COLO829 (cell line): ENCODE results near the gene ATXN10.
A peak's percentile ranks its signal among the peaks of the same experiment; 100 is the strongest.
"Not testable (repeated sequence)": the region's sequence is repeated elsewhere in the genome, so short reads cannot be mapped to it uniquely, and the experiment has no call there.

ENCODE experiments used
- DNase-seq: peaks from one replicate; pipeline ENCODE4 v3.0.0; 2012; ENCODE audit warnings: low spot score

The ATXN10 gene

GRCh38 chr22:45709060-45709739 is 37.6 kb downstream of the ATXN10 start:
- no peak for DNase-seq

GRCh38 chr22:45709866-45710265 is 38.2 kb downstream of the ATXN10 start:
- peak; percentile 22 for DNase-seq

- no peak for DNase-seq
Measured at GRCh38 chr22:45710469-45710868, 38.8 kb downstream of the ATXN10 start.

- not testable (repeated sequence) for DNase-seq
Measured at GRCh38 chr22:45714390-45714789, 42.8 kb downstream of the ATXN10 start.

- DNase-seq: peak; percentile 21
Measured at GRCh38 chr22:45717789-45718188, 46.2 kb downstream of the ATXN10 start.

GRCh38 chr22:45718391-45718790 is 46.8 kb downstream of the ATXN10 start:
- no peak for DNase-seq

- DNase-seq: no peak
Measured at GRCh38 chr22:45720839-45721378, 49.3 kb downstream of the ATXN10 start.

- no peak for DNase-seq
Measured at GRCh38 chr22:45722006-45722405, 50.4 kb downstream of the ATXN10 start.

GRCh38 chr22:45726081-45726480 is 54.4 kb downstream of the ATXN10 start:
- DNase-seq: no peak

GRCh38 chr22:45731041-45731797 is 59.6 kb downstream of the ATXN10 start:
- DNase-seq: peak; percentile 58

- peak; percentile 72 for DNase-seq
Measured at GRCh38 chr22:45731798-45732495, 60.3 kb downstream of the ATXN10 start.

- no peak for DNase-seq
Measured at GRCh38 chr22:45735273-45735672, 63.6 kb downstream of the ATXN10 start.

GRCh38 chr22:45738206-45738605 is 66.6 kb downstream of the ATXN10 start:
- DNase-seq: no peak

- no peak for DNase-seq
Measured at GRCh38 chr22:45740236-45740635, 68.6 kb downstream of the ATXN10 start.

GRCh38 chr22:45742866-45743450 is 71.3 kb downstream of the ATXN10 start:
- no peak for DNase-seq

GRCh38 chr22:45743687-45744086 is 72.1 kb downstream of the ATXN10 start:
- DNase-seq: no peak

- DNase-seq: no peak
Measured at GRCh38 chr22:45744442-45744841, 72.8 kb downstream of the ATXN10 start.

GRCh38 chr22:45750626-45751025 is 79.0 kb downstream of the ATXN10 start:
- DNase-seq: no peak

- DNase-seq: no peak
Measured at GRCh38 chr22:45752036-45752435, 80.4 kb downstream of the ATXN10 start.

GRCh38 chr22:45754822-45755221 is 83.2 kb downstream of the ATXN10 start:
- no peak for DNase-seq

- no peak for DNase-seq
Measured at GRCh38 chr22:45756558-45756957, 84.9 kb downstream of the ATXN10 start.

GRCh38 chr22:45757068-45757467 is 85.4 kb downstream of the ATXN10 start:
- no peak for DNase-seq
